Measurements from ENCODE around the gene HOXC12.

- TF ChIP-seq CTCF (conservative IDR thresholded peaks at IDR 0.05 in 1 of 2, IDR thresholded peaks at IDR 0.05 in 1 of 2; ENCODE audit: extremely low read depth in 1 of 2, insufficient read depth in 1 of 2, low read depth in 1 of 2, low read length in 2 of 2) (no peak), EZH2 (IDR thresholded peaks at IDR 0.05; ENCODE audit: borderline replicate concordance, low read length) (no peak)
Observed at GRCh38 chr12:54002278-54002914, 47.7 kb downstream of the HOXC12 start.
